Activated T-helper 17 cell treated with anti-CD3 and anti-CD28 coated beads, Interleukin-2, amount 50 U/mL, for 72 hours (primary cell): ENCODE measurements around the gene HOXC12. TPM values are rescaled to one million over a fixed set of nuclear protein-coding genes. Genes with fewer than 3 reads are reported as not detected.

Experiments
- ATAC-seq: fragments of 150-1000 bp; cut with Tn5 transposase; replicated peaks from 2 replicates; pipeline ENCODE4 v1.10.0; 2021; ENCODE audit warnings: mild to moderate bottlenecking, moderate library complexity
- H3K27ac Mint-ChIP-seq: one replicate; pipeline ENCODE4 v1.8.0; 2022; ENCODE audit warnings: mixed read lengths
- H3K27me3 Mint-ChIP-seq: one replicate; pipeline ENCODE4 v1.8.0; 2022; ENCODE audit warnings: mixed read lengths
- H3K36me3 Mint-ChIP-seq: one replicate; pipeline ENCODE4 v1.8.0; 2022; ENCODE audit warnings: low read depth, mild to moderate bottlenecking, mixed read lengths
- H3K4me1 Mint-ChIP-seq: one replicate; pipeline ENCODE4 v1.8.0; 2022; ENCODE audit warnings: mixed read lengths
- H3K4me3 Mint-ChIP-seq: one replicate; pipeline ENCODE4 v1.8.0; 2022; ENCODE audit warnings: mild to moderate bottlenecking, mixed read lengths
- H3K9me3 Mint-ChIP-seq: one replicate; pipeline ENCODE4 v1.8.0; 2022; ENCODE audit warnings: mixed read lengths
- total RNA-seq, 2 donors: library from RNA; stranded (reverse); gene quantifications; one replicate each; pipeline ENCODE4 v1.2.3, GENCODE V29; 2022

Gene HOXC12, protein sequence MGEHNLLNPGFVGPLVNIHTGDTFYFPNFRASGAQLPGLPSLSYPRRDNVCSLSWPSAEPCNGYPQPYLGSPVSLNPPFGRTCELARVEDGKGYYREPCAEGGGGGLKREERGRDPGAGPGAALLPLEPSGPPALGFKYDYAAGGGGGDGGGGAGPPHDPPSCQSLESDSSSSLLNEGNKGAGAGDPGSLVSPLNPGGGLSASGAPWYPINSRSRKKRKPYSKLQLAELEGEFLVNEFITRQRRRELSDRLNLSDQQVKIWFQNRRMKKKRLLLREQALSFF
- total RNA-seq = not detected

DNA sequence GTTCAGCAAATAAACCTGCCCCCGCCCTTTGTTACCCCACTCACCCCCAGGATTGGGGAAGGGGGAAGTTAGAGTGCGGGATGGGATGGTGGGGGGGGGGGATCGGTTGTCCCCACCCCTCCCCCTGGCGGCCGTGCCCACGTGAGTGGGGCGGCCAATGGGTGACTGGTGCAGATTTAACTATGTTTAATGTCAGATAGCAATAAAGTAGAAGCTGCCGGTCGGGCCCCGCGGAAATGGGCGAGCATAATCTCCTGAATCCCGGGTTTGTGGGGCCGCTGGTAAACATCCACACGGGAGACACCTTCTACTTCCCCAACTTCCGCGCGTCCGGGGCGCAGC lies at the start of gene HOXC12:
HOXC12 (plus strand) TSS at position 210 of the 342 bp plus-strand sequence; CDS start at position 237, 27 bp downstream.
- Mint-ChIP-seq H3K27ac (no peak within 1 kb of the TSS), H3K9me3 (no peaks in the 10 kb centered on the region), H3K4me3 (no peak within 1 kb of the TSS), H3K36me3 (peaks cover 12% of the 10 kb centered on the region), H3K27me3 (peaks cover 73% of the 10 kb centered on the region), H3K4me1 (peaks cover 10% of the 10 kb centered on the region)
- ATAC-seq = no peak

- no peak for ATAC-seq
- peaks cover 15% of the 10 kb centered on the region for H3K27me3 Mint-ChIP-seq
- H3K9me3 Mint-ChIP-seq = no peaks in the 10 kb centered on the region
- H3K36me3 Mint-ChIP-seq = no peaks in the 10 kb centered on the region
- no peak overlapping the region for H3K4me3 Mint-ChIP-seq
- H3K4me1 Mint-ChIP-seq = no peaks in the 10 kb centered on the region
- H3K27ac Mint-ChIP-seq = no peak overlapping the region
Measured at GRCh38 chr12:53907103-53907502, 47.6 kb upstream of the HOXC12 start.

- Mint-ChIP-seq H3K9me3 (no peaks in the 10 kb centered on the region), H3K4me3 (no peak overlapping the region), H3K36me3 (no peaks in the 10 kb centered on the region), H3K27ac (no peak overlapping the region), H3K27me3 (peaks cover 50% of the 10 kb centered on the region), H3K4me1 (no peaks in the 10 kb centered on the region)
- ATAC-seq = no peak
Measured at GRCh38 chr12:53916788-53917655, 37.7 kb upstream of the HOXC12 start.

DNA sequence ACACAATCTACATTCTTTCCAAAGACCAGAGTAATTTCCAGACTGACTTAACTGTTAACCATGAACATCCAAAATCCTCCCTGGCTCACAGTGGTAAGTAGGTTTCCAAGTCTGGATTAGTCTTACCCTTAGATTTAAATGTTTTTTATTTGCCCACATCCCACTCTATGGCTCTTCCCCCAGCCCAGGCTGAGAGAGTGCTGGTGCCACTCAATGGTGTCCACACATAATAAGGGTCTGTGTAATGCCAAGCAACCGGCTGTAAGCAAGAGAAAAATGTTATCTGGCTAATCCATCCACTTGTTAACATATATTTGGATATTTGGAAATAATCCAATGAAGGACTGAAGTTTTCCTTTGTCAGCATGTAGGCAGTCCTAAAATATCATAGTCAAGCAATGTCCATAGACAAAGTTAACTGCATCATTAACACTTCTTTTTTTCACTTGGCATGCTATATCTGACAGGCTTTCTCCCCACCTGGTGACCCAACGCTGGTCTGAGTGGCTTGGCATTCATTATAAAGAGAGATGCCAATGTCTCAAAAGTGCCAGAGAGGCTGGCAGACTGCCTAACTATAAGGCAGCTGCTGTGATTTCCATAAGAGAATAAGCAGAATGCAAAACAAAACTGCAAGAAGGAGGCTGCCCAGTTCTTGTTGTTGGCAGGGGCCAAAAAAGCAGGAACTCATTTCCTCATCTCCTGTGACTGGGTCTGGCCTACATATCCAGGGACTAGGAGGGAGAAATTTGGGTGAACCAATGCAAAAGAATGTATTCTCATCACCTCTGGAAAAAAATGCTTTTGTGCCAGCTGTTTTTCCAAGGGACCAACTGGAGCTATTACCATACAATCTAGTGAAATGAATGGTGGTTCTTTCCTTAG lies 29.9 kb upstream of the HOXC12 start:
- Mint-ChIP-seq H3K27ac (no peak overlapping the region), H3K36me3 (no peaks in the 10 kb centered on the region), H3K9me3 (no peaks in the 10 kb centered on the region), H3K27me3 (peaks cover 81% of the 10 kb centered on the region), H3K4me3 (no peak overlapping the region), H3K4me1 (no peaks in the 10 kb centered on the region)
- ATAC-seq = no peak

DNA sequence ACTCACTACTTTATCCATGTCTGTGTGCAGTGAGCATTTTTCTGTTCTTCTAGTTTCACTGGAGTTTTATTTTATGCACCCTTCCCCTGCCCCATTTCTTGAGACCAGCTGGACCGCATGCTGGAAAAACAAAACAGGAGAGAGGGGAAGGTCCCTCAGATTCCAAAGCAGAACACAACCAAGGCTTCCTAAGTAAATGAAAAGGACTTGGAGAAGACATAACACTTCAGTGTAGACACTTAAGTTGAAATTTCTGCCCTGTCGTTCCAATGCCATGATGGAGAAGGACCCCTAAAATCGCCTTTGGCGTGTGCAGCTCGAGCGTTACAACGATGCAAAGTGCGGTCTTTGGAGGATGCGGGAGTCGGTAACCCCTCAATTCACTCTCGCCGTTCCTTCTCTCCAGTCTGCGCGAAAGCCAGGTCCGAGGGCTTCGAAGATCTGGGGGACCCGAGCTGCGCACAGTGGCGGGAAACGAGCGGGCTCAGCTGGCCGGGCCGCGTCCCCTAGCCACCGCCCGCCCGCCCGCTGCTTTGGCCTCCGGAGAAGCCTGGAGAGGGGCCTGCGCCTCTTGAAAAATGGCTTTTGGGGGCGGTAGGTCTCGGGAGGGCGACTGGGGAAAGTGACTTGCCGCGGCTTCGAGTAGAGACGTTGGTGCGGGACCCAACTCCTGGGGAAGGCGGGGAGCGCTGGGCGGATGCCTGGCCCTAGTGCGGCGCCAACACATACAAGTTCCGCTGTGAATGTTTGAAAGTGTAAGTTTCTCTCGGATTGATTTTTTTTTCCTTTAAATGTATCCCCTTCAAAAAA lies 27.3 kb upstream of the HOXC12 start:
- Mint-ChIP-seq H3K4me3 (no peak overlapping the region), H3K36me3 (no peaks in the 10 kb centered on the region), H3K4me1 (no peaks in the 10 kb centered on the region), H3K27ac (no peak overlapping the region), H3K9me3 (no peaks in the 10 kb centered on the region), H3K27me3 (peaks cover 87% of the 10 kb centered on the region)
- ATAC-seq = no peak

GRCh38 chr12:53928054-53928835 lies 26.5 kb upstream of the HOXC12 start:
- H3K4me3 Mint-ChIP-seq = no peak overlapping the region
- H3K27ac Mint-ChIP-seq = no peak overlapping the region
- ATAC-seq = no peak
- H3K36me3 Mint-ChIP-seq = no peaks in the 10 kb centered on the region
- H3K4me1 Mint-ChIP-seq = no peaks in the 10 kb centered on the region
- H3K27me3 Mint-ChIP-seq = peaks cover 87% of the 10 kb centered on the region
- no peaks in the 10 kb centered on the region for H3K9me3 Mint-ChIP-seq

- H3K27ac Mint-ChIP-seq = no peak overlapping the region
Measured at GRCh38 chr12:53929527-53929926, 25.2 kb upstream of the HOXC12 start.

GRCh38 chr12:53930591-53931255 lies 24.0 kb upstream of the HOXC12 start:
- no peak overlapping the region for H3K27ac Mint-ChIP-seq
- no peak for ATAC-seq
- peaks cover 87% of the 10 kb centered on the region for H3K27me3 Mint-ChIP-seq
- H3K9me3 Mint-ChIP-seq = no peaks in the 10 kb centered on the region
- H3K4me3 Mint-ChIP-seq = no peak overlapping the region
- no peaks in the 10 kb centered on the region for H3K36me3 Mint-ChIP-seq
- no peaks in the 10 kb centered on the region for H3K4me1 Mint-ChIP-seq

More at GRCh38 chr12:53929527-53929926, 25.2 kb upstream of the HOXC12 start:
- H3K27me3 Mint-ChIP-seq = peaks cover 87% of the 10 kb centered on the region
- no peaks in the 10 kb centered on the region for H3K36me3 Mint-ChIP-seq
- no peaks in the 10 kb centered on the region for H3K9me3 Mint-ChIP-seq
- ATAC-seq = no peak
- H3K4me1 Mint-ChIP-seq = no peaks in the 10 kb centered on the region
- no peak overlapping the region for H3K4me3 Mint-ChIP-seq

- Mint-ChIP-seq H3K9me3 (no peaks in the 10 kb centered on the region), H3K27ac (no peak overlapping the region), H3K4me3 (no peak overlapping the region), H3K27me3 (peaks cover 87% of the 10 kb centered on the region), H3K4me1 (no peaks in the 10 kb centered on the region), H3K36me3 (no peaks in the 10 kb centered on the region)
- no peak for ATAC-seq
Measured at GRCh38 chr12:53931844-53932581, 22.7 kb upstream of the HOXC12 start.

DNA sequence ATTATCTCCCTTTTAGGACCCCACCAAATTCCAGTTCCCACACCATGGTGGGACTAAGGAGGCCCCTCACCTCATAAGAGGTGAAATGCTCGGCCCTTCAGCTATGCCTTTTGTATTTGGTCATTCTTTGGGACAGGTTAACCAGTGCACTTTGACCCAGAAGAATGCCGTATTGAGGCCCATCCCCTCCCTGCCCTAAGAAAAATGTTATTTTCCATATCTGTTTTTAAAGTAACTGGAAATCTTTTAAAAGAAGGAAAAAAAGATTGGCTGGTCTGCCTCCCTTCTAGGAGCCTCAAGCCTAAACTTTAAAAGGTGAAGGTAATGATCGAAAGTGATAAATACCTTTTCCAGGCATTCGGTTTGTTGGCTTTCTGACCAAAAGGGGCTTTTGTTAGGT lies 21.8 kb upstream of the HOXC12 start:
- H3K27me3 Mint-ChIP-seq = peaks cover 92% of the 10 kb centered on the region
- no peaks in the 10 kb centered on the region for H3K9me3 Mint-ChIP-seq
- H3K4me1 Mint-ChIP-seq = no peaks in the 10 kb centered on the region
- no peak for ATAC-seq
- H3K27ac Mint-ChIP-seq = no peak overlapping the region
- H3K4me3 Mint-ChIP-seq = no peak overlapping the region
- H3K36me3 Mint-ChIP-seq = no peaks in the 10 kb centered on the region

- Mint-ChIP-seq H3K4me3 (peak overlapping the region; percentile 12), H3K9me3 (no peaks in the 10 kb centered on the region), H3K4me1 (no peaks in the 10 kb centered on the region), H3K27ac (no peak overlapping the region), H3K36me3 (no peaks in the 10 kb centered on the region), H3K27me3 (peaks cover 82% of the 10 kb centered on the region)
- ATAC-seq = no peak
Measured at GRCh38 chr12:53935383-53936341, 19.0 kb upstream of the HOXC12 start.
